K562 (cell line): ENCODE data around the gene TMEM127. TPM values are rescaled to one million over a fixed set of nuclear protein-coding genes. Genes with fewer than 3 reads are reported as not detected.

ENCODE experiments used
- ATF7 ChIP-seq: fragments of 450-650 bp; IDR thresholded peaks from 2 replicates; pipeline ENCODE4 v1.7.1; 2014; ENCODE audit warnings: mild to moderate bottlenecking, moderate library complexity
- CBFA2T3 ChIP-seq: fragments of 450-650 bp; IDR thresholded peaks from 2 replicates; pipeline ENCODE4 v1.6.1; 2017
- CTCF ChIP-seq, 3 experiments: IDR thresholded peaks in 2 of 3; conservative IDR thresholded peaks in 1 of 3; 2 replicates each; pipeline ENCODE4 v1.5.1; 2011 to 2012; ENCODE audit warnings: low read length in 3 of 3, mild to moderate bottlenecking in 3 of 3, control low read depth in 2 of 3, improper control_type of control experiment in 1 of 3, inconsistent platforms in 1 of 3, low read depth in 1 of 3, mixed read lengths in 1 of 3, moderate library complexity in 1 of 3; ENCODE audit not compliant: insufficient read depth in 2 of 3
- CXXC5 ChIP-seq: fragments of 250-450 bp; sonication (Bioruptor Pico); IDR thresholded peaks from 2 replicates; pipeline ENCODE4 v1.8.0; 2022; ENCODE audit warnings: inconsistent platforms, mild to moderate bottlenecking, moderate library complexity
- ESRRA ChIP-seq: fragments of 450-650 bp; IDR thresholded peaks from 2 replicates; pipeline ENCODE4 v1.6.1; 2014; ENCODE audit warnings: low read depth, mild to moderate bottlenecking, moderate library complexity, borderline replicate concordance
- ETV1 ChIP-seq: fragments of 450-650 bp; conservative IDR thresholded peaks from 2 replicates; pipeline ENCODE4 v1.6.1; 2016; ENCODE audit warnings: missing genetic modification characterization, control low read depth, low read depth, missing compliant biosample characterization
- FOXP1 ChIP-seq: sonication (generic); formaldehyde crosslinking; IDR thresholded peaks from 2 replicates; pipeline ENCODE4 v1.8.0; 2022; ENCODE audit warnings: mild to moderate bottlenecking, missing genetic modification reagents
- HES1 ChIP-seq: fragments of 450-650 bp; IDR thresholded peaks from 2 replicates; pipeline ENCODE4 v1.6.1; 2016; ENCODE audit warnings: low read depth, mild to moderate bottlenecking, moderate library complexity
- NFYB ChIP-seq: IDR thresholded peaks from 2 replicates; pipeline ENCODE4 v1.6.1; 2011; ENCODE audit warnings: mild to moderate bottlenecking, moderate library complexity; ENCODE audit not compliant: insufficient read length; ENCODE audit errors: extremely low read depth
- NR2C2 ChIP-seq, 2 experiments: fragments of 200-800 bp in 1 of 2; sonication (Bioruptor generic) in 1 of 2; sonication (generic) in 1 of 2; formaldehyde crosslinking in 1 of 2; IDR thresholded peaks; 2 replicates each; pipeline versions ENCODE4 v1.6.1 to v1.8.0; 2016 to 2022; ENCODE audit warnings: mild to moderate bottlenecking in 1 of 2, missing compliant biosample characterization in 1 of 2, missing genetic modification characterization in 1 of 2, missing genetic modification reagents in 1 of 2
- RNF2 ChIP-seq: sonication (generic); IDR thresholded peaks from 2 replicates; pipeline ENCODE4 v1.6.1; 2016
- ZNF23 ChIP-seq: fragments of 250-450 bp; sonication (Bioruptor Pico); IDR thresholded peaks from 2 replicates; pipeline ENCODE4 v1.4.0; 2020; ENCODE audit warnings: mild to moderate bottlenecking
- ZNF395 ChIP-seq: fragments of 200-800 bp; sonication (Bioruptor generic); IDR thresholded peaks from 2 replicates; pipeline ENCODE4 v1.6.1; 2017; ENCODE audit warnings: missing genetic modification characterization, missing compliant biosample characterization
- ZSCAN29 ChIP-seq: fragments of 450-650 bp; IDR thresholded peaks from 2 replicates; pipeline ENCODE4 v1.6.1; 2017
- polyA plus RNA-seq, 8 experiments: library from polyadenylated mRNA; depleted of rRNA in 4 of 8; stranded (reverse) in 5 of 8; unstranded in 3 of 8; fragments of >200 nt; fragmentation: Nextera tagmentation in 2 of 8; fragmentation: Illumina TruSeq in 1 of 8; extraction: Ambion mirVana in 2 of 8; extraction: Trizol in 1 of 8; gene quantifications; 2 replicates each; pipeline versions ENCODE4 v1.2.1 to v1.2.3, GENCODE V29; 2011 to 2014; ENCODE audit warnings: inconsistent platforms in 1 of 8, missing spikeins in 1 of 8
- total RNA-seq, 7 experiments: library from RNA; depleted of rRNA in 6 of 7; stranded (reverse); fragments of >200 nt in 6 of 7; fragmentation: Illumina TruSeq in 2 of 7; extraction: Trizol in 2 of 7; gene quantifications; 2 replicates each; pipeline versions ENCODE4 v1.2.1 to v1.2.3, GENCODE V29; 2011 to 2021; ENCODE audit warnings: low replicate concordance in 1 of 7

TMEM127 gene
- total and polyA plus RNA-seq, 9 of the 15 experiments (the other 6 are each of a cell fraction or from before 2014, with no cell fraction given), result 1.7 to 20.0 (median 9.9) TPM

- TF ChIP-seq CBFA2T3 (0 out of 2 replicates have a peak, but pooled peaks have one; percentile 3), HES1 (0 out of 2 replicates have a peak, but pooled peaks have one; percentile 32), CXXC5 (peak; percentile 18; the same call in 1 of the 2 replicates), ZNF395 (peak; percentile 62), ZNF23 (CRISPR knock-in tag) (no peak), NFYB (no peak), NR2C2 (CRISPR knock-in tag; IDR thresholded peaks at IDR 0.05) (no peak), NR2C2 (tag; IDR thresholded peaks at IDR 0.05) (peak; percentile 80), ATF7 (peak; percentile 41; the same call in 1 of the 2 replicates), FOXP1 (CRISPR knock-in tag) (no peak), ESRRA (peak; percentile 99), ZSCAN29 (no peak), ETV1 (peak; percentile 18; the same call in 1 of the 2 replicates), RNF2 (peak; percentile 51), CTCF (IDR thresholded peaks at IDR 0.05 in 2 of 3, conservative IDR thresholded peaks at IDR 0.05 in 1 of 3; ENCODE audit: insufficient read depth in 2 of 3, low read depth in 1 of 3, low read length in 3 of 3) (peak; percentile 61 to 65 (median 64))
These were observed 5.2 kb downstream of the TMEM127 start (continued) for GRCh38 chr2:96260387-96261260.
